Natural killer cell (primary cell): Measurements from ENCODE around the gene SNAP29. TPM values are rescaled to one million over a fixed set of nuclear protein-coding genes. Genes with fewer than 3 reads are reported as not detected.
A peak's percentile ranks its signal among the peaks of the same experiment; 100 is the strongest.

Source experiments
- ATAC-seq, 3 donors: fragments of 150-1000 bp in 2 of 3; fragments of 200-7000 bp in 1 of 3; cut with Tn5 transposase; 1 replicate in 1 of 3; 2 replicates in 2 of 3; pipeline ENCODE4 v1.10.0; 2021; ENCODE audit warnings: mild to moderate bottlenecking in 2 of 3, moderate library complexity in 2 of 3
- DNase-seq, 2 donors: peaks; one replicate each; pipeline versions ENCODE4 v3.0.0 to v3.0.0-alpha.2; 2013 to 2021; ENCODE audit warnings: mixed read lengths in 1 of 2
- H3K27ac ChIP-seq: one replicate; pipeline ENCODE4 v1.5.1; 2013; ENCODE audit warnings: mild to moderate bottlenecking, low read length
- H3K27me3 ChIP-seq: one replicate; pipeline ENCODE4 v1.6.1; 2013; ENCODE audit warnings: low read length; ENCODE audit not compliant: control insufficient read depth, insufficient read depth
- H3K36me3 ChIP-seq: one replicate; pipeline ENCODE4 v1.6.1; 2013; ENCODE audit warnings: low read length; ENCODE audit not compliant: control insufficient read depth, insufficient read depth
- H3K4me1 ChIP-seq: one replicate; pipeline ENCODE4 v1.6.1; 2013; ENCODE audit warnings: low read length; ENCODE audit not compliant: control insufficient read depth, insufficient read depth
- H3K4me3 ChIP-seq: one replicate; pipeline ENCODE4 v1.5.1; 2013; ENCODE audit warnings: low read length
- H3K9me3 ChIP-seq: one replicate; pipeline ENCODE4 v1.6.1; 2013; ENCODE audit warnings: low read length; ENCODE audit not compliant: control insufficient read depth, insufficient read depth
- H3K27ac Mint-ChIP-seq, 2 donors: one replicate each; pipeline ENCODE4 v1.8.0; 2022; ENCODE audit warnings: mild to moderate bottlenecking in 2 of 2, mixed read lengths in 2 of 2, moderate library complexity in 1 of 2
- H3K27me3 Mint-ChIP-seq, 2 donors: one replicate each; pipeline ENCODE4 v1.8.0; 2022; ENCODE audit warnings: low read depth in 2 of 2, mixed read lengths in 2 of 2
- H3K36me3 Mint-ChIP-seq: one replicate; pipeline ENCODE4 v1.8.0; 2022; ENCODE audit warnings: mixed read lengths
- H3K4me1 Mint-ChIP-seq, 2 donors: one replicate each; pipeline ENCODE4 v1.8.0; 2022; ENCODE audit warnings: mixed read lengths in 2 of 2
- H3K4me3 Mint-ChIP-seq: one replicate; pipeline ENCODE4 v1.8.0; 2022; ENCODE audit warnings: mild to moderate bottlenecking, moderate library complexity, mixed read lengths
- H3K9me3 Mint-ChIP-seq, 2 donors: one replicate each; pipeline ENCODE4 v1.8.0; 2022; ENCODE audit warnings: mixed read lengths in 2 of 2
- WGBS: methylation state at CpG from one replicate; pipeline ENCODE4 v1.1.7; 2013; ENCODE audit warnings: missing lambda C conversion rate; ENCODE audit not compliant: insufficient coverage; 5-methylcytosine and 5-hydroxymethylcytosine counted together
- intact Hi-C: fragments of 100-400 bp; cut with micrococcal nuclease; formaldehyde crosslinking; loops from one replicate; pipeline ENCODE4 v1.14.2; 2022
- total RNA-seq, 4 donors: library from RNA; stranded (reverse); fragments of 120-200 nt in 1 of 4; gene quantifications; one replicate each; pipeline versions ENCODE4 v1.2.3 to v1.2.4, GENCODE V29; 2013 to 2022
- TF ChIP-seq, protein P1 (sequence below): fragments of 200-600 bp; IDR thresholded peaks from one replicate; pipeline ENCODE4 v1.8.0; 2022; ENCODE audit warnings: antibody characterized with exemption

SNAP29 gene
- total RNA-seq, 3 donors from 2014 or later (not counting 1 experiment from before 2014, with no cell fraction given): 35.1 to 40.3 (median 36.8) TPM

GRCh38 chr22:20839837-20840645 lies 18.8 kb upstream of the SNAP29 start:
- Histone ChIP-seq H3K27me3 (no peaks in the 10 kb centered on the region), H3K9me3 (no peaks in the 10 kb centered on the region), H3K36me3 (no peaks in the 10 kb centered on the region), H3K27ac (no peak overlapping the region), H3K4me3 (no peak overlapping the region), H3K4me1 (peaks cover 27% of the 10 kb centered on the region)
- 92% methylated on average over 3 of the region's 3 CpGs for WGBS
- DNase-seq (no peak), ATAC-seq (no peak)
- Mint-ChIP-seq H3K36me3 (no peaks in the 10 kb centered on the region), H3K4me3 (no peak overlapping the region), H3K9me3 (no peaks in the 10 kb centered on the region), H3K27me3 (no peaks in the 10 kb centered on the region), H3K4me1 (peaks cover 44 to 53% of the 10 kb centered on the region in 2 donors), H3K27ac (peak overlapping the region; percentile 5 to 65)
- intact Hi-C loops: no loop called here
- TF ChIP-seq, protein P1, sequence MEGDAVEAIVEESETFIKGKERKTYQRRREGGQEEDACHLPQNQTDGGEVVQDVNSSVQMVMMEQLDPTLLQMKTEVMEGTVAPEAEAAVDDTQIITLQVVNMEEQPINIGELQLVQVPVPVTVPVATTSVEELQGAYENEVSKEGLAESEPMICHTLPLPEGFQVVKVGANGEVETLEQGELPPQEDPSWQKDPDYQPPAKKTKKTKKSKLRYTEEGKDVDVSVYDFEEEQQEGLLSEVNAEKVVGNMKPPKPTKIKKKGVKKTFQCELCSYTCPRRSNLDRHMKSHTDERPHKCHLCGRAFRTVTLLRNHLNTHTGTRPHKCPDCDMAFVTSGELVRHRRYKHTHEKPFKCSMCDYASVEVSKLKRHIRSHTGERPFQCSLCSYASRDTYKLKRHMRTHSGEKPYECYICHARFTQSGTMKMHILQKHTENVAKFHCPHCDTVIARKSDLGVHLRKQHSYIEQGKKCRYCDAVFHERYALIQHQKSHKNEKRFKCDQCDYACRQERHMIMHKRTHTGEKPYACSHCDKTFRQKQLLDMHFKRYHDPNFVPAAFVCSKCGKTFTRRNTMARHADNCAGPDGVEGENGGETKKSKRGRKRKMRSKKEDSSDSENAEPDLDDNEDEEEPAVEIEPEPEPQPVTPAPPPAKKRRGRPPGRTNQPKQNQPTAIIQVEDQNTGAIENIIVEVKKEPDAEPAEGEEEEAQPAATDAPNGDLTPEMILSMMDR: no peak

DNA sequence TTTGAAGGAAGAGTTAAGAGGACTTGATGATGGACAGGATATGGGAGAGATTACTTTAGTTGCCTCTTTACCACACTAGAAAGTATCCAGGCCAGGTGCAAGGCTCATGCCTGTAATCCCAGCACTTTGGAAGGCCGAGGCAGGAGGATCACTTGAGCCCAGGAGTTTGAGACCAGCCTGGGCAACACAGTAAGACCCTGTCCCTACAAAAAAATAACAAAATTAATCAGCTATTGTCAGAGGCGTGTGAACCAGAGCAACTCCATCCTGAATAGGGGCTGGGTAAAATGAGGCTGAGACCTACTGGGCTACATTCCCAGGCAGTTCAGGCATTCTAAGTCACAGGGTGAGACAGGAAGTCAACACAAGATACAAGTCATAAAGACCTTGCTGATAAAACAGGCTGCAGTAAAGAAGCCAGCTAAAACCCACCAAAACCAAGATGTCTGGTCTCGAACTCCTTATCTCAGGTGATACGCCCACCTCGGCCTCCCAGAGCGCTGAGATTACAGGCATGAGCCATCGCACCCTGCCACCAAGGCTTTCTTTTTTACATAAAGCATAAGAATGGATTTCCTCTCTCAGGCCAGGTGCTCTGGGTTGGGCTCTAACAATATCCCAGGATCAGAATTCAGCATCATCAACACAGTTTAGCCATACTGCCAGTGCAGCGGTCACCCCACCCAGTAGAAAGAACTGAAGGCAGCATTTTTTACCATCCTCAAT lies 18.0 kb upstream of the SNAP29 start:
- ATAC-seq: no peak
- Histone ChIP-seq H3K9me3 (no peaks in the 10 kb centered on the region), H3K27ac (no peak overlapping the region), H3K27me3 (no peaks in the 10 kb centered on the region), H3K4me1 (peaks cover 27% of the 10 kb centered on the region), H3K4me3 (no peak overlapping the region), H3K36me3 (no peaks in the 10 kb centered on the region)
- Mint-ChIP-seq H3K27ac (peak overlapping the region; percentile 5 to 65), H3K4me1 (peaks cover 43 to 49% of the 10 kb centered on the region in 2 donors), H3K27me3 (no peaks in the 10 kb centered on the region), H3K4me3 (no peak overlapping the region), H3K36me3 (no peaks in the 10 kb centered on the region), H3K9me3 (no peaks in the 10 kb centered on the region)
- TF ChIP-seq, protein P1: no peak
- WGBS: 70% methylated on average over 8 of the region's 8 CpGs
- intact Hi-C loops: no loop called here
- DNase-seq: no peak

DNA sequence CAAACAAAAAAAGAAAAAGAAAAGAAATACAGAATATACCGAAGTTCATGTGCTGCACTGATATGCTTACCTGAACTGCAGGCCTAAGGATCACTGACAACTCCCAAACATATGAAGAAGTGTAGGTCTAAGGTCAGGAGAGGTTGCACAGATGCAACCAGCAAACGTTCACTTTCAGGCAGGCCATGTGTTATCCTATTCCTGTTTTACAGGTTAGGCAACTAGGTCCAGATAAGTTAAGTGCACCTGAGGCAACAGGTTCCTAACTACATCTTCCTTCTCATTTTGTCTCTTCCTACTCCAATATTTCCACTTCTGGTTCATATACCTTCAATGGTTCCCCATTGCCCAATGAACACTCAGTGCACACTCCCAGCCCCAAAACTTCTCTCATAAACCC lies 15.3 kb upstream of the SNAP29 start:
- no peak overlapping the region for H3K4me3 ChIP-seq
- no peak overlapping the region for H3K4me3 Mint-ChIP-seq
- H3K27ac Mint-ChIP-seq: peak overlapping the region; percentile 3
- H3K27ac ChIP-seq: no peak overlapping the region
- no peaks in the 10 kb centered on the region for H3K27me3 Mint-ChIP-seq
- H3K4me1 ChIP-seq: peaks cover 18% of the 10 kb centered on the region
- no peaks in the 10 kb centered on the region for H3K36me3 ChIP-seq
- H3K9me3 Mint-ChIP-seq: no peaks in the 10 kb centered on the region
- H3K4me1 Mint-ChIP-seq: peaks cover 43 to 48% of the 10 kb centered on the region in 2 donors
- intact Hi-C loops: no loop called here
- H3K9me3 ChIP-seq: no peaks in the 10 kb centered on the region
- no peaks in the 10 kb centered on the region for H3K36me3 Mint-ChIP-seq
- 60% methylated on average over 1 of the region's 2 CpGs for WGBS
- TF ChIP-seq, protein P1: no peak
- ATAC-seq (no peak), DNase-seq (no peak)
- no peaks in the 10 kb centered on the region for H3K27me3 ChIP-seq
